HL-60 (cell line): ENCODE data around the gene SOD1.

ENCODE experiments used
- GABPA ChIP-seq: IDR thresholded peaks from 2 replicates; pipeline ENCODE4 v1.6.1; 2012; ENCODE audit warnings: low read depth
- POLR2AphosphoS5 ChIP-seq: IDR thresholded peaks from 2 replicates; pipeline ENCODE4 v1.6.1; 2012; ENCODE audit warnings: low read depth
- TF ChIP-seq, protein P1 (sequence below): IDR thresholded peaks from one replicate; pipeline ENCODE4 v1.5.1; 2011; ENCODE audit warnings: low read length, control low read depth, inconsistent platforms; ENCODE audit not compliant: insufficient read depth

- TF ChIP-seq, protein P1, sequence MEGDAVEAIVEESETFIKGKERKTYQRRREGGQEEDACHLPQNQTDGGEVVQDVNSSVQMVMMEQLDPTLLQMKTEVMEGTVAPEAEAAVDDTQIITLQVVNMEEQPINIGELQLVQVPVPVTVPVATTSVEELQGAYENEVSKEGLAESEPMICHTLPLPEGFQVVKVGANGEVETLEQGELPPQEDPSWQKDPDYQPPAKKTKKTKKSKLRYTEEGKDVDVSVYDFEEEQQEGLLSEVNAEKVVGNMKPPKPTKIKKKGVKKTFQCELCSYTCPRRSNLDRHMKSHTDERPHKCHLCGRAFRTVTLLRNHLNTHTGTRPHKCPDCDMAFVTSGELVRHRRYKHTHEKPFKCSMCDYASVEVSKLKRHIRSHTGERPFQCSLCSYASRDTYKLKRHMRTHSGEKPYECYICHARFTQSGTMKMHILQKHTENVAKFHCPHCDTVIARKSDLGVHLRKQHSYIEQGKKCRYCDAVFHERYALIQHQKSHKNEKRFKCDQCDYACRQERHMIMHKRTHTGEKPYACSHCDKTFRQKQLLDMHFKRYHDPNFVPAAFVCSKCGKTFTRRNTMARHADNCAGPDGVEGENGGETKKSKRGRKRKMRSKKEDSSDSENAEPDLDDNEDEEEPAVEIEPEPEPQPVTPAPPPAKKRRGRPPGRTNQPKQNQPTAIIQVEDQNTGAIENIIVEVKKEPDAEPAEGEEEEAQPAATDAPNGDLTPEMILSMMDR, result no peak
- TF ChIP-seq GABPA (no peak), POLR2AphosphoS5 (no peak)
Observed at GRCh38 chr21:31716106-31716505, 56.6 kb downstream of the SOD1 start.
